Peyer's patch (tissue), 4 donors: ENCODE results near the gene ERCC2.

Experiments used
- POLR2A ChIP-seq, 2 donors: fragments of 450-650 bp; IDR thresholded peaks; one replicate each; pipeline ENCODE4 v1.5.1; 2017; ENCODE audit warnings: antibody characterized with exemption in 2 of 2, mild to moderate bottlenecking in 2 of 2, moderate library complexity in 2 of 2
- TF ChIP-seq, protein P1 (sequence below), 6 experiments: fragments of 450-650 bp in 4 of 6; fragments of 200-600 bp in 2 of 6; sonication (generic) in 1 of 6; IDR thresholded peaks; one replicate each; pipeline ENCODE4 v1.5.1; 2017 to 2019; ENCODE audit warnings: antibody characterized with exemption in 6 of 6, mild to moderate bottlenecking in 3 of 6, moderate library complexity in 1 of 6

DNA sequence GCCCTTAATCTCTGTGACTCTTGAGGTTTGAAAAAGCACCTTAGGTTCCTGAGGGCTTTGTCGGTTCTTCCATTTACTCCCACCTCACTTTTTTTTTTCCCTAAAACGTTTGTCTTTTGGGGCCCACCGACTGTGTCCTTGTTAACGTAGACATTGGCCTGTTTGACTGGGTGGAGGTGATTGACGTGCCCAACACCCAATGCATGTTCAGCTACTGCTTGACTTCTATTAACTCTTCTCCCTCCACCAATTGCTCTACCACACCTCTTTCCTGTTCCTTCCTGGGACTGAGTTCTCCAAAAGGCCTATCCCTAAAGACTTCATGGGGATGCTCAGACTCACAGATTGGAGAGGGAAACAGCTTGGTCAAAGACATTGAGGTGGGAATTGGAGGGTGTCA, 65.0 kb downstream of the ERCC2 start:
- TF ChIP-seq POLR2A (IDR thresholded peaks at IDR 0.05) = no peak
- TF ChIP-seq, protein P1, sequence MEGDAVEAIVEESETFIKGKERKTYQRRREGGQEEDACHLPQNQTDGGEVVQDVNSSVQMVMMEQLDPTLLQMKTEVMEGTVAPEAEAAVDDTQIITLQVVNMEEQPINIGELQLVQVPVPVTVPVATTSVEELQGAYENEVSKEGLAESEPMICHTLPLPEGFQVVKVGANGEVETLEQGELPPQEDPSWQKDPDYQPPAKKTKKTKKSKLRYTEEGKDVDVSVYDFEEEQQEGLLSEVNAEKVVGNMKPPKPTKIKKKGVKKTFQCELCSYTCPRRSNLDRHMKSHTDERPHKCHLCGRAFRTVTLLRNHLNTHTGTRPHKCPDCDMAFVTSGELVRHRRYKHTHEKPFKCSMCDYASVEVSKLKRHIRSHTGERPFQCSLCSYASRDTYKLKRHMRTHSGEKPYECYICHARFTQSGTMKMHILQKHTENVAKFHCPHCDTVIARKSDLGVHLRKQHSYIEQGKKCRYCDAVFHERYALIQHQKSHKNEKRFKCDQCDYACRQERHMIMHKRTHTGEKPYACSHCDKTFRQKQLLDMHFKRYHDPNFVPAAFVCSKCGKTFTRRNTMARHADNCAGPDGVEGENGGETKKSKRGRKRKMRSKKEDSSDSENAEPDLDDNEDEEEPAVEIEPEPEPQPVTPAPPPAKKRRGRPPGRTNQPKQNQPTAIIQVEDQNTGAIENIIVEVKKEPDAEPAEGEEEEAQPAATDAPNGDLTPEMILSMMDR (IDR thresholded peaks at IDR 0.05) = no peak
